GM18498 (cell line): ENCODE results near the gene MED12L.

Experiments used
- ATAC-seq: cut with Tn5 transposase; IDR thresholded peaks from one replicate; pipeline ENCODE4 v1.9.1; 2021; ENCODE audit warnings: mild to moderate bottlenecking, moderate library complexity; ENCODE audit not compliant: unreplicated experiment

Gene MED12L

GRCh38 chr3:151086484-151087456 is 1.3 kb downstream of the MED12L start:
- ATAC-seq, result peak; percentile 83

GRCh38 chr3:151087648-151088047 is 2.2 kb downstream of the MED12L start:
- no peak for ATAC-seq

- ATAC-seq, result no peak
These were observed 6.4 kb downstream of the MED12L start for GRCh38 chr3:151091685-151092345.

- ATAC-seq, result no peak
These were observed 7.7 kb downstream of the MED12L start for GRCh38 chr3:151093148-151093547.

GRCh38 chr3:151093905-151094304 is 8.4 kb downstream of the MED12L start:
- ATAC-seq, result no peak

- ATAC-seq, result no peak
These were observed 11.3 kb downstream of the MED12L start for GRCh38 chr3:151096716-151097115.

GRCh38 chr3:151100076-151100475 is 14.6 kb downstream of the MED12L start:
- no peak for ATAC-seq

- no peak for ATAC-seq
These were observed 16.0 kb downstream of the MED12L start for GRCh38 chr3:151101270-151101969.

- no peak for ATAC-seq
These were observed 20.8 kb downstream of the MED12L start for GRCh38 chr3:151106311-151106710.

GRCh38 chr3:151107177-151107576 is 21.7 kb downstream of the MED12L start:
- no peak for ATAC-seq

GRCh38 chr3:151107701-151108100 is 22.2 kb downstream of the MED12L start:
- ATAC-seq, result no peak

GRCh38 chr3:151109286-151109800 is 23.9 kb downstream of the MED12L start:
- no peak for ATAC-seq

GRCh38 chr3:151112731-151113130 is 27.3 kb downstream of the MED12L start:
- ATAC-seq, result no peak

GRCh38 chr3:151113343-151113742 is 27.9 kb downstream of the MED12L start:
- ATAC-seq, result no peak

- ATAC-seq, result no peak
These were observed 31.6 kb downstream of the MED12L start for GRCh38 chr3:151117047-151117446.

GRCh38 chr3:151119188-151119587 is 33.7 kb downstream of the MED12L start:
- ATAC-seq, result no peak

GRCh38 chr3:151120409-151120808 is 34.9 kb downstream of the MED12L start:
- no peak for ATAC-seq

GRCh38 chr3:151121016-151121415 is 35.6 kb downstream of the MED12L start:
- no peak for ATAC-seq

GRCh38 chr3:151123827-151124226 is 38.4 kb downstream of the MED12L start:
- ATAC-seq, result no peak

- ATAC-seq, result no peak
These were observed 39.0 kb downstream of the MED12L start for GRCh38 chr3:151124476-151124875.

- ATAC-seq, result no peak
These were observed 45.0 kb downstream of the MED12L start for GRCh38 chr3:151130428-151130827.
